Activated CD4-positive, CD25-positive, alpha-beta regulatory T cell treated with anti-CD3 and anti-CD28 coated beads, Interleukin-2, amount 50 U/mL, for 16 hours (primary cell): ENCODE measurements around the gene PAK6.
A peak's percentile ranks its signal among the peaks of the same experiment; 100 is the strongest.

ENCODE experiments used
- DNase-seq: peaks from one replicate; pipeline ENCODE4 v3.0.0-alpha.2; 2020; ENCODE audit warnings: low read depth, low spot score

The PAK6 gene

DNA sequence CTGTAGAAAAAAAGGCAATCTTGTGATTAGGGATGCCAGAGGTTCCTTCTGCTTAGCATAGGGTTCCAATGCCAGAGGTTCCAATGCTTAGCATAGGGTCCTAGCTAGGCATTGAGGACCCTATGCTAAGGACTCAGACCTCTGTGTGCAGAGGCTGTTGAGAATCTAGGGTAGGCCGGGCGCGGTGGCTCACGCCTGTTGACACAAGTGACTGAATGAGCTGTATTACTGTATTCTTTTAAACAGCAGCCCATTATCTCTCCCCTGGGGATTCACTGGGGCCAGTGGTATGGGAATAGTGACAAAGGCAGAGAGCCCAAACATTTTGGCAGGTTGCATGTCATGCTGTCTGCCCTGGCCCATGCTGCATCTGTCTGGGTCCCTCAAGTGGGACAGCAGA is 16.2 kb downstream of the PAK6 start:
- DNase-seq = no peak

GRCh38 chr15:40256638-40257235 is 17.9 kb downstream of the PAK6 start:
- no peak for DNase-seq

DNA sequence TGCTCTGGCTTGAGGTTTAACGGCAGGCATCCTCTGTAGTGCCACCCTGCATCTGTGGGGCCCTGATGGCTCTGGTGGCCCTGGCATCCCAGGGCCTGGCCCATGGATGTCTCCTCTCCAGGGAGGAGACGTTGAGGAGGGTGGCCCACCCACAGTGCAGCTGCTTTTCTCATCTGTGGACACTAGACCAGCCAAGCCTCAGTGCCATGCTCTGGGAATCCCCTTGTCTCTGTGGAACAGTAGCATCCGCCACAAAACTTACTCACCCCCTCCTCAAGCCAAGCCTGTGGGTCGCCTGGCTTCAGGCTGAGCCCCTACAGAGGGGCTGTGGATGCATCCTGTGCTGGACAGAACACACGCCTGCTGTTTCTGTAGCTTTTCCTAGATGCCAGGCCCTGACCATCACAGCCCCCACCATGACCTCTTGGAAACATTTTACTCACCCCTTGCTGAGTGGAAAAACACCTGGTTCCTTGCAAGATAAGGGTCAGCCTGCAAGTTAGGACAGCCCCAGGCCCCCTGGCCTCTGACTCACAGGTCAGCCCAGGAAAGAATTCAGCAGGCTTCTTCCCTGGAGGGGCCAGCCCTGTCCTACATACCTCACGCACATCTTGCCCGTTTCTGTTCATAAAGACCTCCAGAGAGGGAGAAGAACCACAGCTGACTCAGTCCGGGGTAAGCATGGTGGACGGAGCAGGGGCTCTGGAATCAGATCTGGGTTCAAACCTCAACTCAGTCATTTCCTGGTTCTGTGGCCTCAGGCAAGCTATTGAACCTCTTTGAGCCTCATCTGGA is 19.0 kb downstream of the PAK6 start:
- DNase-seq = no peak

DNA sequence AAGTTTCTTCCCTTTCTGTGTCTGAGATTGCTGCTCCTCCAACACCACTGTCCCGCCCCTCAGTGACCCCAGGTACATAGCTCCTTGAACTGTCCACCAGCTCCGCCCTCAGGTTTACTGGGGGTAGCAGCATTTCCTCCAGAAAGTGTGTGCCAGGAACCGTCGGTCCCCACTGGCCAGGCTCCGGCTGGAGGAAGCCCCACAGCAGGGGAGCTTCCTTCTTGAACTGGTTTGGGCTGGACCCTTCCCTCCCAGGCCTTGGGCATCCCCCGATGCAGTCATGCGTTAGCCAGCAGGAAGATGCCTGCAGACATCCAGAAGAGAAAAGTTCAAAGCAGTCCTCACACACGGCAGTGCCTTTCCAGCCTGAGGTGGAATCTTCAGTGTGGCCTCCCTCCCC is 19.7 kb downstream of the PAK6 start:
- DNase-seq = no peak

GRCh38 chr15:40259021-40259420 is 20.2 kb downstream of the PAK6 start:
- no peak for DNase-seq

DNA sequence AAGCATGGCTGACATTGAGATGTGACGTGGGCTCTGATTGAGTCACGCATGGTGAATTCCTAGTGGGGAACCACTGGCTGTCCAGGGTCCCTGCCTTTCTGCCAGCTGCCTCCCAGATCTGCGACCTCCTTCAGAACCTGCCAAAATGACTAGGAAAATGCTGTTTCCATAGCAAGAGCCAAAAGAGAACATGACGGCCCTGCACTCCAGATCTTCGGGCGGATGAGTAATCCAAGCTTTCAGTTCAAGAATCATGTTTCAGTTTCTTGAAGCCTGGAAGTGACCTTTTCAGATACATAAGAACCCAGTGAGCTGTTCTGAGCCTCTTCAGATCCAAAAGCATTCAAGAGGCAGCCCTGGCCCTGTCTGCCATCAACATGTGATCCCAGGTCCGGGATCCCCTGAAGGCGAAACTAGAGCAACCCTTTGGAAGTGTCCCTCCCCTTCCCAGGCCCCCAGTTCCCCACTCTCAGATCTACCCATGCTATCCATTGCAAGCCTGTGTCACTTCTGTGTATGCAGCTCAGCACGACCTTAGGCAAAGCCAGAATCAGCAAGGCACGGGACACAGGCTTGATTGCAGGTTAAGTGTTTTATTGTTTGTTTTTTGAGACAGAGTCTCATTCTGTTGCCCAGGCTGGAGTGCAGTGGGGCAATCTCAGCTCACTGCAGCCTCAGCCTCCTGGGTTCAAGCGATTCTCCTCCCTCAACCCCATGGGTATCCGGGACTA is 24.3 kb downstream of the PAK6 start:
- DNase-seq = no peak

GRCh38 chr15:40264321-40265153 is 25.7 kb downstream of the PAK6 start:
- DNase-seq = no peak

GRCh38 chr15:40265355-40265754 is 26.5 kb downstream of the PAK6 start:
- DNase-seq = no peak

DNA sequence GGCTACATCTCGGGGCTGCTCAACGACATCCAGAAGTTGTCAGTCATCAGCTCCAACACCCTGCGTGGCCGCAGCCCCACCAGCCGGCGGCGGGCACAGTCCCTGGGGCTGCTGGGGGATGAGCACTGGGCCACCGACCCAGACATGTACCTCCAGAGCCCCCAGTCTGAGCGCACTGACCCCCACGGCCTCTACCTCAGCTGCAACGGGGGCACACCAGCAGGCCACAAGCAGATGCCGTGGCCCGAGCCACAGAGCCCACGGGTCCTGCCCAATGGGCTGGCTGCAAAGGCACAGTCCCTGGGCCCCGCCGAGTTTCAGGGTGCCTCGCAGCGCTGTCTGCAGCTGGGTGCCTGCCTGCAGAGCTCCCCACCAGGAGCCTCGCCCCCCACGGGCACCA is 27.0 kb downstream of the PAK6 start:
- DNase-seq = no peak

- DNase-seq = no peak
Observed at GRCh38 chr15:40266828-40267304, 28.0 kb downstream of the PAK6 start.

GRCh38 chr15:40267670-40268069 is 28.8 kb downstream of the PAK6 start:
- no peak for DNase-seq

GRCh38 chr15:40269604-40270003 is 30.7 kb downstream of the PAK6 start:
- DNase-seq = no peak

DNA sequence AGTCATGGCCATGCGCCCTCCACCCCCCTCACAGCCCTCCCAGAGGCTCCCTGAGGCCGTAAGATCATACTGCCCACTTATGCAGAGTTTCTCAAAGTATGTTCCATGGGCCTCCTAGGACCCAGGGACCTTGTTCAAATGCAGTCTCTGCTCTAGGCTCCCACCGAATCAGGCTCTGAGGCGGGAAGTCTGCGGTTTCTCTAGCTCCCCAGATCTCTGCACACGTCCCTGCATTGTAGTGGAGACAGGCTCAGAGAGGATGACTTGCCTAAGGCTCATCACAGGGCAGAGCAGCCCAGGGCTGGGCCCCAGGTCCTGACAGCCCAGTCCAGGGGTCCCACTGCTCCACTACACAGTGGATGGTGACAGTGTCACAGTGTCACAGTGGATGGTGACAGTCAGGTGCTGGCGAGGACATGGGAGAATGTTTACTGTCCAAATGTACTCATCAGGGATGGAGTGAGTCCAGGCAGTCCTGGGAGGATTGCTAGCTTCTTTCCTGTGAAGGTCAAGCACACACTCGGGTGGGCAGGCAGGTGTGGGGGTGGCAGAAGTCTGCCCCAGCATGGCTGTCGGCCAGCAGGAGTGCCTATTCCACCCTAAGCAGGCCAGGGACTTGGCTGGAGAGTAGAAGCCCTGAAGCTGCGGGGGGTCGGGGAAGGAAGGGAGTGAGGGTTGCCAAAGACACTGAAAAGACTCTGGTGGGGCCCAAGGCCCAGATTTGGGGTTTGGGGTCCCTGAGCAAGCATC is 31.6 kb downstream of the PAK6 start:
- DNase-seq = no peak

GRCh38 chr15:40271685-40272484 is 33.0 kb downstream of the PAK6 start:
- no peak for DNase-seq

DNA sequence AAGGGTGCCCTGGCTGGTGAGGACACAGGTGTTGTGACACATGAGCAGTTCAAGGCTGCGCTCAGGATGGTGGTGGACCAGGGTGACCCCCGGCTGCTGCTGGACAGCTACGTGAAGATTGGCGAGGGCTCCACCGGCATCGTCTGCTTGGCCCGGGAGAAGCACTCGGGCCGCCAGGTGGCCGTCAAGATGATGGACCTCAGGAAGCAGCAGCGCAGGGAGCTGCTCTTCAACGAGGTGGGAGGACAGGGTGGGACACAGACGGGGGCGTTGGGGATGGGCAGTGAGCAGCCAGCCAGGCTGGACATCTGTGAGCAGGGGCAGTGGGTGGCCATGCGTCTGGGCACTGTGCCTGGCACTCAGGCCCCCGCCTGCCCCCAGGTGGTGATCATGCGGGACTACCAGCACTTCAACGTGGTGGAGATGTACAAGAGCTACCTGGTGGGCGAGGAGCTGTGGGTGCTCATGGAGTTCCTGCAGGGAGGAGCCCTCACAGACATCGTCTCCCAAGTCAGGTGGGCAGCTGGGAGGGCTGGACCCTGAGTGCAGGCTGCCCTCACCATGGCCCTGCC is 33.7 kb downstream of the PAK6 start:
- no peak for DNase-seq

DNA sequence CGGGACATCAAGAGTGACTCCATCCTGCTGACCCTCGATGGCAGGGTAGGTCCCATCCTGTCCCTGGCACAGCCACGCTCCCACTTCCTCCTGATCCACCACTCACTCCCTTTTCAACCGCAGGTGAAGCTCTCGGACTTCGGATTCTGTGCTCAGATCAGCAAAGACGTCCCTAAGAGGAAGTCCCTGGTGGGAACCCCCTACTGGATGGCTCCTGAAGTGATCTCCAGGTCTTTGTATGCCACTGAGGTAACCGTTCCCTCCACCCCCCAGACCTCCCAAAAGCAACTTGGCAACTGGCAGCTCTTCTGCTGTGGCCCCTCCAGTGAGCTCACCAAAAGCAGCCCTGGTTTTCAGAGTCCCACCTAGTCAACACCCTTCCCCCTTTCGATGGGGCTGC is 34.6 kb downstream of the PAK6 start:
- DNase-seq = no peak

- peak; percentile 80 for DNase-seq
Observed at GRCh38 chr15:40274350-40275274, 35.7 kb downstream of the PAK6 start.

DNA sequence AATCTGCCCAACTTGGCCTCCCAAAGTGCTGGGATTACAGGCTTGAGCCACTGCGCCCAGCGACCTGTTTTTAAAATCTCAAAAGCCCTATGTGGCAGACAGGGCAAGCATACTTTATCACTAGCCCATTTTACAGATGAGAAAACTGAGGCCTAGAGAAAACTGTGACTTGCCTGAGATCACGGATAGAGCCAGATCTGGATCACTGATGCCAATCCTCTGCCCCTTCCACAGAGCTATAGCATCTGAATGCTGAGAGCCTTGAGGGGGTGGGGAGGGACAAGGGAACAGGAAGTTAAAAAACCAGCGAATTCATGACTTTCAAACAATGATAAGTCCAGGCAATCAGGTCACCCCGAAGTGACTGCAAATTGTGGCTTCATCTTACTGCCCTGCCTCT is 36.7 kb downstream of the PAK6 start:
- no peak for DNase-seq

GRCh38 chr15:40275954-40276353 is 37.1 kb downstream of the PAK6 start:
- DNase-seq = no peak
